Measurements from ENCODE around the gene SAMD4B. TPM values are rescaled to one million over a fixed set of nuclear protein-coding genes. Genes with fewer than 3 reads are reported as not detected.
A peak's percentile ranks its signal among the peaks of the same experiment; 100 is the strongest.

SAMD4B gene
- total and polyA plus RNA-seq, 4 donors = 25.8 to 145 (median 97.7) TPM

DNA sequence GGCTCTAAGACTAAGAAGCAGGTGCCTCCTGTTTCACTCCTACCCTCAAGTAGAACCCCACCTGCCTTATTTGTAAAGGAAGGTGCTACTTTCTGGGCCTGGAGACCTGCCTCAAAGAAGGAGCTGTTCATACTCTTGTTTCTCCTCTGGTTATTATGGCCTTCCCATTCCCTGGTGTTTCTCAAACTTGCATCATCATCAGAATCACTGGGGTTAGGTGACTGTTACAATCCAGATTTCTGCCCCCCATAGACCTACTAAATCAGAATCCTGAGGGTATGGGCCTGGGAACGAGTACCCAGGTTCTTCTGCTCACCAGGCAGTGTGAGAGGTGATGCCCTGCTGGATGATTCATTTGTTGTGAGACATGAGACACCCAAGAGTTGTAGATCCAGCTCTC lies 18.4 kb downstream of the SAMD4B start:
- H3K36me3 ChIP-seq (ENCODE audit: control insufficient read depth, insufficient read depth, low read length) = peaks cover 85% of the 10 kb centered on the region
- no peak overlapping the region for H3K27ac ChIP-seq (ENCODE audit: low read depth, low read length)
- H3K27me3 ChIP-seq (ENCODE audit: control insufficient read depth, insufficient read depth, low read length) = no peaks in the 10 kb centered on the region
- H3K9me3 ChIP-seq (ENCODE audit: control insufficient read depth, insufficient read depth, low read length) = no peaks in the 10 kb centered on the region
- DNase-seq (ENCODE audit: low read depth in 4 of 6, low spot score in 6 of 6) = no peak
- peaks cover 15% of the 10 kb centered on the region for H3K4me1 ChIP-seq (ENCODE audit: control insufficient read depth, insufficient read depth, low read length)
- no peak overlapping the region for H3K4me3 ChIP-seq (ENCODE audit: low read depth, low read length)
- no CpG with 5 or more reads among the region's 1 CpG for WGBS (ENCODE audit: insufficient coverage)

DNA sequence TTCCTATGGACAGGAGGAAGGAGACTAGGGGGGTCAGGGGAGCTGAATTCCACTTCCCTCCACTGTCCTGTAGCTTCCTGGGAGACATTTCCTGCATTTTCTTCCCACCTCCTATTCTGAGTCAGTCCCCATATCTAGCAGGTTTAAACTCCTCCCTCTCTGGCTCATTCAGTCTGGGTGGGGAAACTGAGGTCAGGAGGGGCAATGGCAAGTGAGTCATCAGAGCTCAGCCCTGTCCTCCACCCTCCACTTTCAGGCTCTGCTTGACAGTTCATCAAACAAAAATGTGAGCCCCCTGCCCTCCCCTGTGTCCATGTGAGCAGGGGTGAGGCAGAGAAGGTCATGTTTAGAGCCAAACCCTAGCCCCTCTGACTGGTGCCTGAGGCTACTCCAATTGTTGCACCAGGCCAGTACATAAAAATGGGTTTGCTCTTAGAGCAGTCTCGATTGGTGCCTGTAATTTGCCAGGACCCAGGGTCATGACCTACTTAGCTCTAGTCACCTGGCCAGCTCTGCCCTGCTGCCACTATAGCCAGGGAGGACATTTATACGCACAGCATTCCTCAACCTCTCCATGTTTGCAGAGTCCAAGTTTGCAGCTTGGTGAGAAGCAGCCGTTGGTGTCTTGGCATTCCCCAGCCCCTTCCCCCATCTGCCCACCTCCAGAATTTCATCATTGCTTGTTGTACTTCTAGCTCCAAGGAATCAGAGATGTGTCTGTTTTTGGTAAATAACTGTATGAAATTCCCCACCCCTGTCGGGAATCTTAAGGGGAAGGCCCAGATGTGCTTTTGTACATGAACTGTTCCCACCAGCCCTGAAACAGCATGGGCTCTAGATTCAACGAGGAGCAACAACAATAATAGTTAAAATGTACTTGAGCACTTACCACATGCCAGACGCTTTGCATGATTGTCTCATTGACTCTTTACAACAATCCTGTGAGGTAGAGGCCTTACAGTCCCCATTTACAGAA lies 20.7 kb downstream of the SAMD4B start:
- Histone ChIP-seq H3K36me3 (ENCODE audit: control insufficient read depth, insufficient read depth, low read length) (peaks cover 73% of the 10 kb centered on the region), H3K9me3 (ENCODE audit: control insufficient read depth, insufficient read depth, low read length) (no peaks in the 10 kb centered on the region), H3K4me1 (ENCODE audit: control insufficient read depth, insufficient read depth, low read length) (peaks cover 15% of the 10 kb centered on the region), H3K27me3 (ENCODE audit: control insufficient read depth, insufficient read depth, low read length) (no peaks in the 10 kb centered on the region), H3K4me3 (ENCODE audit: low read depth, low read length) (no peak overlapping the region), H3K27ac (ENCODE audit: low read depth, low read length) (peak overlapping the region; percentile 83)
- peak in 2 of 6 donors; percentile 35 to 39 for DNase-seq (ENCODE audit: low read depth in 4 of 6, low spot score in 6 of 6)
- WGBS (ENCODE audit: insufficient coverage) = 83% methylated on average over 2 of the region's 6 CpGs

DNA sequence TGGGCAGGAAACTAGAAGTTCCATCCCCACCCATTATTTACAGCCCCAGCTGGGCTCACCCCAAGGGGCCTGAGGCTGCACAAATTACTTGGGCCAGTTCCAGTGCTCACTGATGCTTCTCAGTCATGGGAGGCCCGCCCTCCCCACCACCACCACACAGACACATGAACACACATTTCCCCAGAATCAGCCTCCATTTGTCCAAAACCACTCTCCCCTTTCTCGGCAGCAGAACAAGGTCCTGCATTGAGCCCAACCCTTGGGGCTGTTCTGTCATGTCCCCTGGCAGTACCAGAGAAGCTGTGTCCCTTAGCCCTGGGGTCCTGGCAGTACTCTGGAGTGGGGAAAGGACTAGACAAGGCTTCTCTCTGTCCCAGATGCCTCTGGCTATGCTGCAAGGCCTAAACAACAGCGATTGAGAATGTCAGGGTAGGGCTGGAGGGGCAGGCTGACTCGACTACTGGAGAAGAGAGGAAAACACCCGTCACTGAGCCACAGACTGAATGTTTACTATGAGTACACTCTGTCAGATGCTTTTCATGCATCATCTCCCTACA lies 21.8 kb downstream of the SAMD4B start:
- WGBS (ENCODE audit: insufficient coverage) = 60% methylated on average over 1 of the region's 5 CpGs
- DNase-seq (ENCODE audit: low read depth in 4 of 6, low spot score in 6 of 6) = peak in 2 of 6 donors; percentile 49 to 68
- Histone ChIP-seq H3K27ac (ENCODE audit: low read depth, low read length) (peak overlapping the region; percentile 83), H3K9me3 (ENCODE audit: control insufficient read depth, insufficient read depth, low read length) (no peaks in the 10 kb centered on the region), H3K36me3 (ENCODE audit: control insufficient read depth, insufficient read depth, low read length) (peaks cover 71% of the 10 kb centered on the region), H3K4me3 (ENCODE audit: low read depth, low read length) (no peak overlapping the region), H3K4me1 (ENCODE audit: control insufficient read depth, insufficient read depth, low read length) (peaks cover 15% of the 10 kb centered on the region), H3K27me3 (ENCODE audit: control insufficient read depth, insufficient read depth, low read length) (no peaks in the 10 kb centered on the region)

DNA sequence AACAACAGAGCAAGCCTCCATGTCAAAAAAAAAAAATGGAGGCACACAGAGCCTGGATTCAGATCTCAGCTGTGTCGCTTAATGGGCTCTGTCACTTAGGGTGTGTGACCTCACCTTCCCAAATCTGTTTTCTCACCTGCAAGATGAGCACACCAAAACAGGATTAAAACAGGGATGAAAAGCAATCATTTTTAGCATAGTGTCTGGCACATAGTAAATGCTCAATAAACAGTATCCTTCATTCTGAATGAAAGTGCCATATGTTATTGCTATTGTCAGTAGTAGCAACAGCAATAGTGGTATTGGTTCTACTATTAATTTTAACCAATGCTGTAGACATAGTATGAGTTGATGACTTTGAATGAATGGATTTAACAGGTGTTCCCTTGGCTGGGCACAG lies 23.3 kb downstream of the SAMD4B start:
- no peaks in the 10 kb centered on the region for H3K27me3 ChIP-seq (ENCODE audit: control insufficient read depth, insufficient read depth, low read length)
- peaks cover 15% of the 10 kb centered on the region for H3K4me1 ChIP-seq (ENCODE audit: control insufficient read depth, insufficient read depth, low read length)
- WGBS (ENCODE audit: insufficient coverage) = no CpG with 5 or more reads among the region's 1 CpG
- peaks cover 71% of the 10 kb centered on the region for H3K36me3 ChIP-seq (ENCODE audit: control insufficient read depth, insufficient read depth, low read length)
- H3K9me3 ChIP-seq (ENCODE audit: control insufficient read depth, insufficient read depth, low read length) = no peaks in the 10 kb centered on the region
- no peak for DNase-seq (ENCODE audit: low read depth in 4 of 6, low spot score in 6 of 6)
- no peak overlapping the region for H3K4me3 ChIP-seq (ENCODE audit: low read depth, low read length)
- no peak overlapping the region for H3K27ac ChIP-seq (ENCODE audit: low read depth, low read length)

DNA sequence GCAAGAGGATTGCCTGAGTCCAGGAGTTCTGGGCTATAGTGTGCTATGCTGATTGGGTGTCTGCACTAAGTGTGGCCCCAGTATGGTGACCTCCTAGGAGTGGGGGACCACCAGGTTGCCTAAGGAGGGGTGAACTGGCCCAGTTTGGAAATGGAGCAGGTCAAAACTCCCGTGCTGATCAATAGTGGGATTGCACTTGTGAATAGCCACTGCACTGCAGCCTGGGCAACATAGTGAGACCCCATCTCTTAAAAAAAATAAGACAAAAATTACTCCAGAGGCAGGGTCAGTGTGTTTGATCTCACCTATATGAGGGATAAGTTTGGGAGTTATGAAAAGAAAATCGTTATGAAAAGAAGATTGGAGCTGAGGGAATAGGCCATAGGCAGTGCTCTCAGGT lies 27.0 kb downstream of the SAMD4B start:
- peaks cover 13% of the 10 kb centered on the region for H3K4me1 ChIP-seq (ENCODE audit: control insufficient read depth, insufficient read depth, low read length)
- no peaks in the 10 kb centered on the region for H3K9me3 ChIP-seq (ENCODE audit: control insufficient read depth, insufficient read depth, low read length)
- DNase-seq (ENCODE audit: low read depth in 4 of 6, low spot score in 6 of 6) = no peak
- no peak overlapping the region for H3K27ac ChIP-seq (ENCODE audit: low read depth, low read length)
- no peaks in the 10 kb centered on the region for H3K27me3 ChIP-seq (ENCODE audit: control insufficient read depth, insufficient read depth, low read length)
- H3K4me3 ChIP-seq (ENCODE audit: low read depth, low read length) = no peak overlapping the region
- H3K36me3 ChIP-seq (ENCODE audit: control insufficient read depth, insufficient read depth, low read length) = peaks cover 73% of the 10 kb centered on the region
- WGBS (ENCODE audit: insufficient coverage) = 100% methylated on average over 1 of the region's 2 CpGs

DNA sequence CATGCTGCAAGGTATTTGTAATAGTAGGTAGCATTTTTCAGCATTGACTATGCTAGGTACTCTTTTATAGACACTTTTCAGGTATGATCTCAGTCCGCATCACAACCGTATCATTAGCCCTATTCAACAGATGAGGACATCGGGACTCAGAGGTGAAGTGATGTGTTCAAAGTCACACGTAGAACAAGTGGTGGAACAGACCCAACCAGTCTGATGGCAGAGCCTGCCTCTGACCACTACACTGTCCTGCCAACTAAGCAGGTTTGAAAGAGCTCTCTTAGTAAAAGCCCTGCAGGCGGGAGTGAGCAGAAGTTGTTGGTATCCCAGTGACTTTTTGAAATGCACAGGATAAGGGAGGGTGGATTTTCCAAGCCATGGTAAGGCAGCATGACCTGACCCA lies 28.5 kb downstream of the SAMD4B start:
- Histone ChIP-seq H3K27ac (ENCODE audit: low read depth, low read length) (no peak overlapping the region), H3K27me3 (ENCODE audit: control insufficient read depth, insufficient read depth, low read length) (no peaks in the 10 kb centered on the region), H3K36me3 (ENCODE audit: control insufficient read depth, insufficient read depth, low read length) (peaks cover 75% of the 10 kb centered on the region), H3K4me3 (ENCODE audit: low read depth, low read length) (no peak overlapping the region), H3K9me3 (ENCODE audit: control insufficient read depth, insufficient read depth, low read length) (no peaks in the 10 kb centered on the region), H3K4me1 (ENCODE audit: control insufficient read depth, insufficient read depth, low read length) (peaks cover 13% of the 10 kb centered on the region)
- DNase-seq (ENCODE audit: low read depth in 4 of 6, low spot score in 6 of 6) = no peak
- WGBS (ENCODE audit: insufficient coverage) = 92% methylated on average over 5 of the region's 5 CpGs

DNA sequence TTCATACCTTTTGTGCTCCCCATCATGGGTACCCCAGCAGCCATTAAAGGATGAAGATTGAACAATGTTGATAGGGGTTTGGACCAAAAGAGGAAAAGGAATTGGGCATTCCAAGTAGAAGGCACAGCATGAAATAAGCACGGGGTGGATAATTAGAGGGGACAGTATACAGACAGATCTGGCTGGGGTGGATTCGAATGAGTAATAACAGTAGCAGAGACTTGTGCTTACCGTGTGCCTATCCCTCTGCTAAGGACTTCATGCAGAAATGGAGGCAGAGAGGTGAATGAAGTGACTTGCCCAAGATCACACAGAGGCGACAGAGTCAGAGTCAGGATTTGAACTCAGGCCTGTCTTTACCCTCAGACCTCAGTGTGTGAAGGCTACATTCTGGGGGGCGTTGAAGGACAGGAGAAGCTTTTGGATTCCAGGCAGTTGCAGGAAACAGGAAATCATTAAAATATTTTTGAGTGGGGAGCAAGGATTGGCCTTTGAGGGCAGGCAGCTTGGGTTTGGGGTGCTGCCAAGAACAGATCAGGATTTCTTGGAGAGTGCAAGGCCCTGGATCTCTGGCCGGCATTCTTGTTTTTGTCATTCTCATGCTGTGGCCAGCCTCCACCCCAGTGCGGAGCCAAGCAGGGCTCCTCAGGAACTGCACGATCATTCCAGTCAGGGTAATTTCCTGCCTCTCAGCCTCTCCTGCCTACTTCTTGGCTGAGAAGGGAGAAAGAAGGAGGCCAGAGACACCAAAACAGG lies 30.0 kb downstream of the SAMD4B start:
- Histone ChIP-seq H3K4me1 (ENCODE audit: control insufficient read depth, insufficient read depth, low read length) (peaks cover 13% of the 10 kb centered on the region), H3K9me3 (ENCODE audit: control insufficient read depth, insufficient read depth, low read length) (no peaks in the 10 kb centered on the region), H3K36me3 (ENCODE audit: control insufficient read depth, insufficient read depth, low read length) (peaks cover 82% of the 10 kb centered on the region), H3K27ac (ENCODE audit: low read depth, low read length) (peak overlapping the region; percentile 88), H3K4me3 (ENCODE audit: low read depth, low read length) (no peak overlapping the region), H3K27me3 (ENCODE audit: control insufficient read depth, insufficient read depth, low read length) (no peaks in the 10 kb centered on the region)
- peak in 1 of 6 donors; percentile 80 for DNase-seq (ENCODE audit: low read depth in 4 of 6, low spot score in 6 of 6)
- 55% methylated on average over 6 of the region's 8 CpGs for WGBS (ENCODE audit: insufficient coverage)

DNA sequence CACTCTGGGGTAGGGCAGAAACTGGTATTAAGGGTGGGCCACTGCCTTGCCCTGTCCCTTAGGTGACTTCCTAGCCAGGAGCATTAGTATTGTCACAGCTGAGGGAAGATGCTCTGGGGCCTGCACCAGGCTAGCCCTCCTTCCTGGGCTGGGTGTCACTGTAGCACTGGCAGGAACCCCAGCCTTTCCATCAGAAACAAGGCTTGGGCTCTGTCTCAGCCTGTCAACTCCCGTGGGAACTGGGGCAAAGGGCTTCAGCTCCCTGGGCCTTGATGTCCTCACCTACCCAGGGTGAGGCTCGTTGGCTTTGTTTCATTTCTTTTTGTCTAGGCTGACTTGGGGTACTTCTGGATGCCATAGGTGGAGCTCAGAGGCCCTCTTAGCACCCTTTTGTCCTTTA lies 30.7 kb downstream of the SAMD4B start:
- peaks cover 86% of the 10 kb centered on the region for H3K36me3 ChIP-seq (ENCODE audit: control insufficient read depth, insufficient read depth, low read length)
- peak overlapping the region; percentile 88 for H3K27ac ChIP-seq (ENCODE audit: low read depth, low read length)
- WGBS (ENCODE audit: insufficient coverage) = 87% methylated on average over 2 of the region's 2 CpGs
- no peaks in the 10 kb centered on the region for H3K27me3 ChIP-seq (ENCODE audit: control insufficient read depth, insufficient read depth, low read length)
- no peaks in the 10 kb centered on the region for H3K9me3 ChIP-seq (ENCODE audit: control insufficient read depth, insufficient read depth, low read length)
- no peak for DNase-seq (ENCODE audit: low read depth in 4 of 6, low spot score in 6 of 6)
- H3K4me1 ChIP-seq (ENCODE audit: control insufficient read depth, insufficient read depth, low read length) = peaks cover 13% of the 10 kb centered on the region
- H3K4me3 ChIP-seq (ENCODE audit: low read depth, low read length) = no peak overlapping the region

DNA sequence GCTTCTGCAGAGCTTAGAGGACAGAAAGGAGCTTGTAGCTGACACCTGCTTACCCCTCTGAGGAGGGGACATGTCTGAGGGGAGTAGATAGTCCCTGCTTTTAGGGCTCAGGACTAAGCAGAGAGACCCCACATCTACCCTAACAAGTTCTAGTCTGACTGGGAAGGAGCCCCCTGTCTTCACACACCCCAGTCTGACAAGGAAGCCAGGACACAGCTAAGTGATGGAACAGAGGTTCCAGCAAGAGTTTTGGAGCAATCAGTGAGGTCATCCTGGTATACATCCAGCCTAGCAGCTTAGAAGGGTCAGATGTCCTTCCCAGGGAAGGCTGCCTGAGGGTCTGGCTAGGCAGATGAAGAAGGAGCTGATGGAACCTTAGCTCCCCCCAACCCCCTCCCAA lies 33.7 kb downstream of the SAMD4B start:
- H3K27me3 ChIP-seq (ENCODE audit: control insufficient read depth, insufficient read depth, low read length) = no peaks in the 10 kb centered on the region
- H3K9me3 ChIP-seq (ENCODE audit: control insufficient read depth, insufficient read depth, low read length) = no peaks in the 10 kb centered on the region
- no peak for DNase-seq (ENCODE audit: low read depth in 4 of 6, low spot score in 6 of 6)
- H3K36me3 ChIP-seq (ENCODE audit: control insufficient read depth, insufficient read depth, low read length) = peaks cover 91% of the 10 kb centered on the region
- H3K27ac ChIP-seq (ENCODE audit: low read depth, low read length) = no peak overlapping the region
- no peak overlapping the region for H3K4me3 ChIP-seq (ENCODE audit: low read depth, low read length)
- H3K4me1 ChIP-seq (ENCODE audit: control insufficient read depth, insufficient read depth, low read length) = peaks cover 13% of the 10 kb centered on the region

All from spinal cord (tissue), 10 donors.